GM18951 (cell line): ENCODE data around the gene STARD9.
"Not testable (repeated sequence)": the region's sequence is repeated elsewhere in the genome, so short reads cannot be mapped to it uniquely, and the experiment has no call there.

Experiments
- POLR2A ChIP-seq: IDR thresholded peaks from 4 replicates; pipeline ENCODE4 v1.6.1; 2011; ENCODE audit warnings: mild to moderate bottlenecking; ENCODE audit not compliant: insufficient read length, insufficient read depth; ENCODE audit errors: extremely low read depth
- in situ Hi-C: fragments of 300-500 bp; cut with MboI; formaldehyde crosslinking; loops from one replicate; pipeline ENCODE4 v1.12.0; 2022; ENCODE audit warnings: low sequenced_read_pairs, mixed read lengths, inconsistent platforms; ENCODE audit not compliant: unreplicated experiment

The STARD9 gene

GRCh38 chr15:42575188-42576039 is at the start of gene STARD9:
Gene STARD9, plus strand, starts transcription at chr15:42575606. Its CDS starts 110 bp downstream, at chr15:42575716.
- in situ Hi-C loops: no loop called here
- TF ChIP-seq POLR2A: peak; percentile 83

- in situ Hi-C loops: no loop called here
These were observed 46.4 kb upstream of the STARD9 start for GRCh38 chr15:42528970-42529369.

GRCh38 chr15:42533246-42533645 is 42.2 kb upstream of the STARD9 start:
- in situ Hi-C loops: no loop called here
- no peak for TF ChIP-seq POLR2A

More at GRCh38 chr15:42528970-42529369, 46.4 kb upstream of the STARD9 start:
- no peak for TF ChIP-seq POLR2A

- in situ Hi-C loops: no loop called here
- no peak for TF ChIP-seq POLR2A
These were observed 30.4 kb upstream of the STARD9 start for GRCh38 chr15:42544853-42545629.

GRCh38 chr15:42547918-42548248 is 27.5 kb upstream of the STARD9 start:
- in situ Hi-C loops: no loop called here

GRCh38 chr15:42548249-42549031 is 27.0 kb upstream of the STARD9 start, which contains the start of the genes HAUS2 and LRRC57:
Gene HAUS2, plus strand, starts transcription at chr15:42548838. Its CDS starts 35 bp downstream, at chr15:42548873.
Gene LRRC57, minus strand, starts transcription at chr15:42548793. Its CDS starts 359 bp downstream, at chr15:42548434.
- in situ Hi-C loops: no loop called here
- TF ChIP-seq POLR2A: peak; percentile 96

More at GRCh38 chr15:42547918-42548248, 27.5 kb upstream of the STARD9 start:
- no peak for TF ChIP-seq POLR2A

GRCh38 chr15:42549032-42549491 is 26.3 kb upstream of the STARD9 start:
- TF ChIP-seq POLR2A: no peak

GRCh38 chr15:42549741-42550392 is 25.5 kb upstream of the STARD9 start:
- in situ Hi-C loops: no loop called here
- no peak for TF ChIP-seq POLR2A

More at GRCh38 chr15:42549032-42549491, 26.3 kb upstream of the STARD9 start:
- in situ Hi-C loops: no loop called here

GRCh38 chr15:42553554-42553953 is 21.9 kb upstream of the STARD9 start:
- in situ Hi-C loops: no loop called here
- no peak for TF ChIP-seq POLR2A

- in situ Hi-C loops: not testable (repeated sequence)
These were observed 18.7 kb upstream of the STARD9 start for GRCh38 chr15:42556550-42557207.

GRCh38 chr15:42558739-42559138 is 16.7 kb upstream of the STARD9 start:
- in situ Hi-C loops: no loop called here
- TF ChIP-seq POLR2A: no peak

GRCh38 chr15:42576040-42576594 is 711 bp downstream of the STARD9 start:
- in situ Hi-C loops: no loop called here
- TF ChIP-seq POLR2A: no peak
